Hindlimb muscle (tissue), 1 donor: ENCODE measurements around the gene POLG2. TPM values are rescaled to one million over a fixed set of nuclear protein-coding genes. Genes with fewer than 3 reads are reported as not detected.
"Not testable (repeated sequence)": the region's sequence is repeated elsewhere in the genome, so short reads cannot be mapped to it uniquely, and the experiment has no call there.

Experiments
- DNase-seq: peaks from one replicate; pipeline ENCODE4 v3.0.0-alpha.2; 2013
- polyA plus RNA-seq: library from polyadenylated mRNA; unstranded; fragments of 120-200 nt; gene quantifications from one replicate; pipeline ENCODE4 v1.2.1, GENCODE V29; 2013; ENCODE audit not compliant: insufficient read length

POLG2 gene
- polyA plus RNA-seq, 1 donor: 27.9 TPM

DNA sequence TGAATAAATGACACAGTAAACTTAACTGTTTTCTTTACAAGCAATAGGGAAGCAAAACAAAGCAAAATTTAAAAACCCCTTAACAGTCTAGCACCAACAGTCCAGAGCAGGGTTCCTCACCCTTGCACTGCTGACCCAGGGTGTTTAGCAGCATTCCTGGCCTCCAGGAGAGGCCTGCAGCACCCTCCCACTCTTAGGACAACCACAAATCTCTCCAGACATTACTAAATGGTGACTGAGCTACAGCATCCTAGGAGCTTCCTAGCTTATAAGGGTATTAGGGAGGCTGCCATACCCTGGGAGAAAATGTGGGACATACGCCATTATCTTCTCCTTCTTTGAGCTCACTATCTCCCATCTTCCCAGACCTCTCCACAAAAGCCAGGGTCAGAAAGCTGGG lies 15.9 kb downstream of the POLG2 start:
- no peak for DNase-seq

DNA sequence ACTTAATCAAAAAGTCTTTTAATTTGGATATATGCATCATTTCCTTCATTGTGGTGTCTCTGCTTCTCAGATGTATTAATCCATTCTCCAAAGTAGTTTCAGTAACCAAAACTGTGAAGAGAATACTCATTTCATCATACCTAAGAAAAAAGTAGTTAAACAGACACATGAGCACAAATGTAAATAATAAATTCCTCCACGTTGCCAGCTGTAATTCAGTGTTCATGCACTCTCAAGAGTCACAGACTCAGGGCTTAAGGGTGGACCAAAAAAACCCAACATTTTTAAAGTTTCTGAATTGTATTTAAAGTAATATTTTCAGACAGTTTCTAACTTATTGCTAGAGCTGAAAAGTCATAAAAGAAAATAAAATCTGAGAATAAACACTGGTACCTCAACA lies 19.0 kb downstream of the POLG2 start:
- DNase-seq: no peak

DNA sequence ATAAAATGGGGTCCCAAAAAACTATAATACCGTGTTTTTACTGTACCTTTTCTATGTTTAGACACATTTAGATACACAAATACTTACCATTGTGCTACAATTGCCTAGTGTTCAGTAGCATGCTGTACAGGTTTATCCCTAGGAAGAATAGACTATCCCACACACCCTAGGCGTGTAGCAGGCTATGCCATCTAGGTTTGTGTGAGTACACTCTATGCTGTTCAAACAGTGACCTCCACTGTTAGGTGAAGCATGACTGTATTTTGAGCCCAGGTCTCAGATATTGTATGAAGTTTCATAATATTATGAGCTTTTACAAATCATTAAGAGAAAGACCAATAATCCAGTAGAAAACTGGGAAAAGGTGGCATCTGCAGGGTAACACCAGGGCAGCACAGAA lies 24.3 kb downstream of the POLG2 start:
- no peak for DNase-seq

DNA sequence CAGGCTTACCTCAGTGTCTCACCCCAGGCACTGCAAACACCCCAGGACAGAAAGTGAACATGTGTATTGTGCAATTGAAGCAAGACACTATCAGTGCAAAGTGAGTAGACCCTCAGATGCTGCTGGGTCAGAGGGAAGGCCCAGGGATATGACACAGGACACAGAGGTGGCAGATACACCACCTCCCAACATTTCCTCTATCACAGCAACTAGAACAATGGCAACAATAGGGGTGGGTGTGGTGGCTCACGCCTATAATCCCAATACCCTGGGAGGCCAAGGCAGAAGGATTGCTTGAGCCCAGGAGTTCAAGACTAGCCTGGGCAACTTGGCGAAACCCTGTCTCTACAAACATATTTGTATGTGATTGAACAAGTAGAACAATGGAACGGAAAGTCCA lies 25.4 kb downstream of the POLG2 start:
- no peak for DNase-seq

DNA sequence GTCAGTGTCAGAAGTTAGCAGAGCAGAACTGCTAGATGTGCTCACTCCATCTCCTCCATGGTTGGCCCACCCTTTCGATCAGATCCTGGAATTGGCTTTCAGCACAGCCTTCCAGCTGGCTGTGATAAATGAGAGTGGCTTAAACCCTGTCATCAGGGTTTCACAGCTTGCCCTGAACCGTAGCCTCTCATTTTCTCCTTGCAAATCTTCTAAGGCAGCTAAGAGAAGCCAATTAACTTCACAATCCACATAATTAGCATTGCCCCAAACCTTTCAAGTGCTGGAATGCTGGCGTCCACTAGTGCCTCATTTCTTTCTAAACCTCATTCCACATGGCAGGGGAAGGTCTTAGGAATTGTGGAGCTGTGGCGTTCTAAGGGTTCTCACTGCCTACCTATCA lies 26.2 kb downstream of the POLG2 start:
- DNase-seq: no peak

DNA sequence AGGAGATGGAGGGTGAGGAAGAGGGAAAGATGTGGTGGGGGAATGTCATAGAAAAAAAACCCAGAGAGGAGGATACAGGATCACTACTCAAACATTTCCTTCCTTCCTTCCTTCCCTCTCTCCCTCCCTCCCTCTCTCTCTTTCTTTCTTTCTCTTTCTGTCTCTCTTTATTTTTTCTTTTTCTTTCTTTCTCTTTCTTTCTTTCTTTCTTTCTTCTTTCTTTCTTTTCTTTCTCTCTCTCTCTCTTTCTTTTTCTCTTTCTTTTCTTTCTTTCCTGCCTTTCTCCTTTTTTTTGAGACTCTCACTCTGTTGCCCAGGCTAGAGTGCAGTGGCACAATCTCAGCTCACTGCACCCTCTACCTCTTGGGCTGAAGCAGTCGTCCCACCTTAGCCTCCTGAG lies 30.0 kb downstream of the POLG2 start:
- not testable (repeated sequence) for DNase-seq

DNA sequence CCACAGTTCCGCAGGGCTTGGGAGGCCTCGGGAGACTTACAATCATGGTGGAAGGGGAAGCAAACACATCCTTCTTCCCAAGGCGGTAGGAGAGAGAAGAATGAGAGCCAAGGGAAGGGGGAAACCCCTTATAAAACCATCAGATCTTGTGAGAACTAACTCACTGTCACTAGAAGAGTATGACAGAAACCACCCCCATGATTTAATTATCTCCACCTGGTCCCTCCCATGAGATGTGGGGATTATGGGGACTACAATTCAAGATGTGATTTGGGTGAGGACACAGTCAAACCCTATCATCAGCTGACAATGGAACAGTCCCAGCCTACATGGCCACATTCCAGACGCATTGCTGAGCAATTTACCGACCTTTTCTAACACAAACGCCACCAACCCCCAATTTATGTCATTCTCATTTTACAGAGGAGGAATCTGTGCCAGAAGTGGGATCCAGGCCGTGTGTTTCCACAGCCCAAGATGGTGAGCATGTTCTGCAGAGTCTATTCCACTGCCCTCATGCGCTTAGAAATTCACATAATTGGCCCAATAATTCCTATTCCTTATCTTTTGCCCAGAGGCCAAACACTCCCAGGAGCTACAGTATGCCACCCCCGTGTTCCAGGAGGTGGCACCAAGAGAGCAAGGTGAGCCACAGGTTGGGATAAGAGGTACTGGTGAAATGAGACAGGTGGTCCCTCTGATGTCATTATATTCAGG lies 30.7 kb downstream of the POLG2 start:
- DNase-seq: no peak

DNA sequence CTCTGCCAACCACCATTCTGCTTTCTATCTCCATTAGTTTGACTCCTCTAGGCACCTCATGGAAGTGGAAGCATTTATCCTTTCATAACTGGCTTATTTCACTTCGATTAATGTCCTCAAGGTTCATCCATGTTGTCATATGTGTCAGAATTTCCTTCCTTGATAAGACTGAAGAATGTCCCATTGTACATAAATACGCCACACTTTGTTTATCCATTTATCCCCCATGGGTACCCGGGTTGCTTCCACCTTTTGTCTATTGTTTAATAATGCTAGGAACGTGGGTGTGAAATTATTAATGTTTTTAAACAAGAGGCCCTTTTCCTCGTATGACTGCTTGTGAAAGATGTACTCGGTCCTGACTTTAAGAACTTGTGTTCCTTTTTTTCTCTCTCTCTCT lies 35.1 kb downstream of the POLG2 start:
- no peak for DNase-seq

DNA sequence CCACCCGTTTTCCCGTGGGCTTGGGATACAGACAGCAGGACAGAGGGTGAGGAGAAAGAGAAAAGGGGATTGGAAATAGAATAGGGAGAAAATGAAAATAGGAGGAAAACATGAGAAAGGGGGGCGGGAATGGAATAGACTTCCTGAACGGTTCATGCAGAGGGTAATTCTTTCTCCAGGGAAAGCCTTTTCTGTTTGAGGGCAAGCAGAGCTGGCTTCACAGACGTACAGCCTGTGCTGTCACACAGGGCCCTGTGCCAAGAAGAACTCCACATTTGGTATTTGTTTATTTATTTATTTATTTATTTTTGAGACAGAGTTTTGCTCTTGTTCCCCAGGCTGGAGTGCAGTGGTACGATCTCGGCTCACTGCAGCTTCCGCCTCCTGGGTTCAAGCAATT lies 35.9 kb downstream of the POLG2 start:
- DNase-seq: peak; percentile 48

DNA sequence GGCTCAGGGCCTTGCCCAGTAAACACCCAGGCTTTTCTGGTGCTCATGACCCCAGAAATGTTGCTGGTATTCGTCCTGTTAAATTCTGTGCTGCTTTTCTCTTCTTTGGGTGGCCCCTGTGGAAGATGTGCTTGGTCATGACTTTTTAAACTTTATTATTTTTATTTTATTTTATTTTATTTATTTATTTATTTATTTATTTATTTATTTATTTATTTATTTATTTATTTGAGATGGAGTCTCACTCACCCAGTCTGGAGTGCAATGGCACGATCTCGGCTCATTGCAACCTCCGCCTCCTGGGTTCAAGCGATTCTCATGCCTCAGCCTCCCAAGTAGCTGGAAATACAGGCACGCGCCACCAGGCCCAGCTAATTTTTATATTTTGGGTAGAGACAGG lies 37.0 kb downstream of the POLG2 start:
- DNase-seq: not testable (repeated sequence)

DNA sequence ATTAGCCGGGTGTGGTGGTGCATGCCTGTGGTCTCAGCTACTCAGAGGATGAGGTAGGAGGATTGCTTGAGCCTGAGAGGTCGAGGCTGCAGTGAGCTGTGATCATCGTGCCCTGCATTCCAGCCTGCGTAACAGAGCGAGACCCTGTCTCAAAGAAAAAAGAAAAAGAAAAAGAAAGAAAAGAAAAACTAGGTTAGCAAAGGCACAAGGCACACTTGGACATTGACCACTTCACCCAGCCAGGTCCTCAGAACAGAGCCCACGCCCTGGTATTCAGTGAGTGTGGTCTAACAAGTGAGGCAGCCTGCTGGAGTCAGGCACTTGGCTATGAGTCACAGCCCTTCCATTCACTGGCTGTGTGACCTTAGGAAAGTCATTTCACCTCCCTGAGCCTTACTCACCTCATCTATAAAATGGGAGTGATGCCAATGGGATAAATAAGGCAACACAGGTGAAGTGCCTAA lies 37.5 kb downstream of the POLG2 start:
- no peak for DNase-seq

DNA sequence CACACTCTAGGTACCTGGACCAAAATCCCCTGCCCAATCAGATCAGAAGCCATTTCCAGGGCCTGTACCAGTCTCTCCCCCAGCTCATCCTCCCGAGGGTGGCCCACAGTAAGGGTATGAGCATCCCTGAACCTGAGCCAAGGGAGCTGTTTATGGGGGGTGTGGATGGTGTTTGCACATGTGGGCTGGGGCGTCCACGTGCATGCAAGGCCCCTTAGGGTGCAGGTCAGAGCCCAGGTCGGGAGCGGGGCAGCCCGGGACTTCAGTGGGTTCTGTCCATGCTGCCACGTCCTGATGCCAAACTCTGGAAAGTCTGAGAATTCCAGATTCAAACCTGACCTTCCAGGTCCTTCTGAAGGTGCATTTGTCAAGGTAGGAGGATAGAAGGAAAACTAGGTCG lies 38.1 kb downstream of the POLG2 start:
- DNase-seq: no peak

DNA sequence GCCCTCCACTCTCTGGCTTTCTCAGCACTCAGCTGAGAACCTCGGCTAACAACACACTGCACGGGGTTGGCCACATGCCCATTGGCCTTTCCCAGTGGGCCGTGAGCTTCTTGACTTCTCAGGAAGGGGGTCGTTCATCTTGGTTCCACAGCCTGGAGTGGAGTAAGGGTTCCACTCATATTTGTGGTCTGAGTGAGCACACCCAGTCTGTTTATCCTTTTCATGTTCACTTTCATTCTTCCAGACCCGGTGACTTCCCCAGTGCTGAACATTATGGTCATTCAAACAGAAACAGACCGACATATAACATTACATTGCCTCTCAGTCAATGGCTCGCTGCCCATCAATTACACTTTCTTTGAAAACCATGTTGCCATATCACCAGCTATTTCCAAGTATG lies 39.7 kb downstream of the POLG2 start:
- no peak for DNase-seq

DNA sequence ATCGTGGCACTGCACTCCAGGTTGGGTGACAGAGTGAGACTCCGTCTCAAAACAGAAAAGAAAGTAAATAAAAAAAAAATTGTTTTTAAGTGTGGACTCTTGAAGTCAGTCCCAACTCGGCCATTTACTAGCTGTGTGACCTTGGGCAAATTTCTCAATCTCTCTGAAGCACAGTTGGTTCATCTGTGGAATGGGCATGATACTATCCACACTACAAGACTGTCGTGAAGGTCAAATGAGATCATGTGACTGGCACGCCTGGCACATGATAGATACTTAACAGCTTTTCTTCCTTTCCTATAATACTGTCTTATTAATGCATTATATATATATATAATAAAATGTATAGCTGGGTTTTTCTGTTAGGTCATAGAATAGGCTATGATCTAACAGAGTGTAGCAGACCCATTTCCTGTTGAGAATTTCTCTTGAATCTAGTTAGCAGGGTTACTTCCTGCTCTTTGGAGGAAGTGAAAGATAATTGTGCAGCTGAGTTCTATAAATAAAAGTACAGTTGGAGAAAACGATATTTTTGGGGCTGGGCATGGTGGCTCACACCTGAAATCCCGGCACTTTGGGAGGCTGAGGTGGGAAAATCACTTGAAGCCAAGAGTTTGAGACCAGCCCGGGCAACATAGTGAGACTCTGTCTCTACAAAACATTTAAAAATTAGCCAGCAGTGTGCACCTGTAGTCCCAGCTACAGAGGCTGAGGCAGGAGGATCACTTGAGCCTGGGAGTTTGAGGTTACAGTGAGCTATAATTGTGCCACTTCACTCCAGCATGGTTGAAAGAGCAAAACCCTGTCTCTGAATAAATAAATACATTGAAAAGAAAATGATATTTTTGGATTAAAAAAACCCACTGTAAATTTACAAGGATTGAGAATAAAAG lies 40.6 kb downstream of the POLG2 start:
- DNase-seq: no peak

DNA sequence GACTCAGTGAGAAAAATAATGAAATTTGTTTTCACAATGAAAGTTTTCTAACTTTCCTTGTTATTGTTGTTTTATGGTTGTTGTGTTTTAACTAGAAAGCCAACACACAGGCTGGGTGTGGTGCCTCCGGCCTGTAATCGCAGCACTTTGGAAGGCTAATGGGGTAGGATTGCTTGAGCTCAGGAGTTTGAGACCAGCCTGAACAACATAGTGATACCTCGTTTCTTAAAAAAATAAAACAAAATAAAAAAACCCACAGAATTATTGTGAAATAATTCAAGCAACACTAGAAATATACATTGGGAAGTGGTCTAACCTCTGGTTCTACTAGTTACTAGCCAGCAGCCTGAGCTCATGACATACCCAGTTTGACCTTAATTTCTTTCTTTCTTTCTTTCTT lies 47.3 kb downstream of the POLG2 start:
- DNase-seq: no peak

DNA sequence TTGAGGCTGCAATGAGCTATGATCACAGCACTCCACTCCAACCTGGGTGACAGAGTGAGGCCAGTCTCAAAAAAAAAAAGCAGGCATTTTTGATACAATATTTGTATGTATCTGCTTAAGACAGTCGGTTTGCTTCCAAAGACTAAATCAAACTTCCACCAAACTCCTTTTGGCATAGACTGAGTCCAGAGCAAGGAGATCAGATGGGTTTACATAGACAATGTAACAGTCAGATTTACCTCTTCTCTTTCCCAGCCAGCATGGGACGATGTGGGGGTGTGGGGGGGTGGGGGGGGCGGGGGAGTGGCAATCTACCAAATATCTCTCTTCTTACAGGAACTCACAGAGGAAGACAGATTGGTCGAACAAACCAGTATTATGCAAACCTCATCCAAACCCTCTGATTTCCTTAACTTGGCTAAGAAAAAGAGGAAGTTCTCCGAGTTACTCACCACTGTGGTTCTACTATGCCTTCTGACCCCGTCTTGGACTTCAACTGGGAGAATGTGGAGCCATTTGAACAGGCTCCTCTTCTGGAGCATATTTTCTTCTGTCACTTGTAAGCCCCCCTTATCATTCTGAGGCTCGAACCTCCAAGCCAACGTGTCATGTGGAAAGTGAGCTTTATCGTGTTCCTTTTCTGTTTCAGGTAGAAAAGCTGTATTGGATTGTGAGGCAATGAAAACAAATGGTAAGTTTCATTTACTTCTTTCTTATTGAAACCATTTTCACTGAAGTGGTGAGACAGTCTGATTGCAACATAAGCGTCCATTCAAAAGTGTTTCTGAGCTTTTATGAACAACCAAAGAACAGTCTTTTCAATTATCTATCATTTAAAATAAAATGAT lies 48.0 kb downstream of the POLG2 start, which contains the start of gene MILR1:
Gene MILR1 (plus strand): TSS at position 451 of the 848 bp plus-strand sequence. CDS start 54 bp downstream, at position 505.
- DNase-seq: peak; percentile 19

DNA sequence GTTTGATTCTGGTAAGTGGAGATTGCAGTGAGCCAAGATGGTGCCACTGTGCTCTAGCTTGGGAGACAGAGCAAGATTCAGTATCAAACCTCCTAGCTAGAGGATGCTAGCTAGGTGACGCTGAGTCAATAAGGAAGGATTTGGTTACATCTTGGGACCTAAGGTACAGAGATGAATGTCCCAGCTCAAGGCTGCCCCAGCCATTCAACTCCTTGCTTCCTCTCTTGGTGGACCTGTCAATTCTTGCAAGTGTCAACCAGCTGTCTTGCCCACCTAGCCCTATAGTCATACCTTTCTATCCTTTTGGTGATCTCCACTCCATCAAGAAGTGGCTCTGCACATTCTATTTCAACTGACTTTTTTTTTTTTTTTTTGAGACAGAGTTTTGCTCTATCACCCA lies 49.3 kb downstream of the POLG2 start:
- DNase-seq: no peak

DNA sequence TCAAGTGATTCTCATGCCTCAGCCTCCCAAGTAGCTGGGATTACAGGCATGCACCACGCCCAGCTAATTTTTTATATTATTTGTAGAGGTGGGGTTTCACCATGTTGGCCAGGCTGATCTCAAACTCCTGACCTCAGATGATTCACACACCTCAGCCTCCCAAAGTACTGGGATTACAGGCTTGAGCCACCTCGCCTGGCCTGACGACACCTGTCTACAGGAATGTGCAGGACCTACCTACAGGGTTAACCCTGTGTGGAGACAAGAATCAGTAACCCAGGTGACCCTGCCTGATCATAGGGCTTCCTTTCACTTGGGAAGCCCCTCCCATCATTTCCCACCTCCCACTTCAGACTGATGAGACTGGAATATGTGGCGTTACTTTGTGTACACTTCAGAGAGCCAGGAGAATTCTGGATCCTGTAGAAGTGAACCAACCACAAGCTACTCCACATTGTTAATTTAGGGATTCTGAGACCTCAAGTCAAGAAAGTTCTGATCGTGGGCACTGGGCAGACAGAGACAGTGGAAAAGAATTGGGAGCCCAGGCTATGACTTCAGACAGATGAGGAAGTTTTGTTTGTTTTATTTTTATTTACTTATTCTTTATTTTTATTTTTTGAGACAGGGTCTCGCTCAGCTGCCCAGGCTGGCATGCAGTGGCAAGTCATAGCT lies 53.6 kb downstream of the POLG2 start:
- DNase-seq: no peak

DNA sequence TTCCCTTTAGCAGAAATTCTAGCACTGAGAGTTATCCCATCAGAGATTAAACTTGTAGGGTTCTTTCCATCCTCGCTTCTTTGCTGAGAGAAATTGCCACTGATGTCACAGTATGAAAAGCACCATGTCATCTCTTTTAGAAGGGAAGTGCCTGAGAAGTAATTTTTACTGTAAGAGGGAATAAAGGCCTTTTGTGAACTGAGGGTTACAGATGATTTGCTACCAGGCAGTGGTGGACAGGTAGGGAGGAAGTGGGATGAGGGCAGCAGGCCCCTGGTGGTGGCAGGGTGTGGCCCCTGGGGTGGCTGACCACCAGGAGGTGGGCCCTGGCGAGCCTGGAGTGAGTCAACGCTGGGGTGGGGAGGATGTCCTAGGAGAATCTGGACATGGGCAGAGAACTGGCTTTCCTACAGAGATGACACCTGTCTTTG lies 54.3 kb downstream of the POLG2 start:
- no peak for DNase-seq

DNA sequence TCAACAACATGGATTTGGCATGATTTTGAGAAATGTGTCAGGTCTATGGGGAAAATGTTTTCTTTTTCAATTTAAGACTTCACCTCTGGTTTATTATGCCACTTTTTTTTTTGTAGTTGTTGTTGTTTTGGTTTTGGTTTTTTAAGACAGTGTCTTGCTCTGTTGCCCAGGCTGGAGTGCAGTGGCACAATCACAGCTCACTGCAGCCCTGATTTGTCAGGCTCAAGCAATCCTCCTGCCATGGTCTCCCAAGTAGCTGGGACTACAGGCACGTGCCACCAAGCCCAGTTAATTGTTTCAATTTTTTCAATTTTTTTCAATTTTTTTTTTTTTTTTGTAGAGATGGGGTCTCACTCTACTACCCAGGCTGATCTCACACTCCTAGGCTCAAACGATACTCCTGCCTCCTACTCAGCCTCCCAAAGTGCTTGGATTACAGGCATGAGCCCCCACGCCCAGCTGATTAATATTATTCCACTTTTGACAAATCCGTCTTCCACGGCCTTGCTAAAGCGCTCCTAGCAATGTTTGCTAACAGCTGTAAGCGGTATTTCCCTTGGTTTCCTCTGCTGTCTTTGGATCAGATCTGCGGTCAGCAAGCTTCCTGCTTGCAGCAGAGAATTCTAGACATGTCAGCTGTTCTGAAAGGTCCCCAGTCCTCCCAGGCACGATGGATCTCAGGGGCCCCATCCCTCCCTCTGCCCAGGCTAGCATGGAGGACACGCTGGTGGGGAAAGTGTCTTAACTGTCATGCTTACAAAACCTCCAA lies 54.9 kb downstream of the POLG2 start:
- DNase-seq: peak; percentile 43

DNA sequence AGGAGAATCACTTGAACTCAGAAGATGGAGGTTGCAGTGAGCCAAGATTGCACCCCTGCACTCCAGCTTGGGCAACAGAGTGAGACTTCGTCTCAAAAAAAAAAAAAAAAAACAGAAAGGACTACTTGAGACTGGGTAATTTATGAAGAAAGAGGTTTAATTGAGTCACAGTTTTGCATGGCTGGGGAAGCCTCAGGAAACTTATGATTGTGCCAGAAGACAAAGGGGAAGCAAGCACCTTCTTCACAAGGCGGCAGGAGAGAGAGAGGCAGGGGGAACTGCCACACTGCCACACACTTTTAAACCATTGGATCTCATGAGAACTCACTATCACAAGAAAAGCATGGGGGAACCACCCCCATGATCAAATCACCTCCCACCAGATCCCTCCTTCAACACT lies 56.9 kb downstream of the POLG2 start:
- no peak for DNase-seq
